ENCODE data around the gene CCDC172. TPM values are rescaled to one million over a fixed set of nuclear protein-coding genes. Genes with fewer than 3 reads are reported as not detected.

The CCDC172 gene
- total RNA-seq: not detected

- H3K9me3 Mint-ChIP-seq: no peaks in the 10 kb centered on the region
- no peak for DNase-seq
- no peaks in the 10 kb centered on the region for H3K36me3 Mint-ChIP-seq
- no peak within 1 kb of the TSS for H3K27ac Mint-ChIP-seq
- no peaks in the 10 kb centered on the region for H3K4me1 Mint-ChIP-seq
- peaks cover 9% of the 10 kb centered on the region for H3K27me3 Mint-ChIP-seq
- H3K4me3 Mint-ChIP-seq: no peak within 1 kb of the TSS
These were observed at the start of gene CCDC172 for GRCh38 chr10:116324227-116324950. TSS of gene CCDC172 (plus strand) at chr10:116324448. CDS start at chr10:116325012, 564 bp downstream.

DNA sequence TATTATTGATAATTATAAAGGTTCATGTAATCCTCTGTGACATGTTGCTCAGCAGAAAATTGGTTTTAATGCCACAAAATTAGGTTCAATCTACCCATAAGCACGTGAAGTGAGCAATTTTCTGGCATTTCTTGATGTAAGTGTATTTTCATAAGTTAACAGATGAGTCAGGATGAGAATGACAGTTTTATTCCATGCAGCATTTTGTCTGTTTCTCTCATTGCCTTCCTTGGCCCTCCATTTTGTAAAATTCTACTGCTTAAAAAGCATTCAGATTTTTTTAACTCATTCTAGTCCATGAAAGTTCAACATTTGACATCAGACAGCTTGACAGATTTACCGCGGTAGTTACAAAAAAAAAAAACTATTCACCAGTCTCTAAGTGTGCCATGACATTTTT lies 47.3 kb upstream of the CCDC172 start:
- no peak overlapping the region for H3K27ac Mint-ChIP-seq

DNA sequence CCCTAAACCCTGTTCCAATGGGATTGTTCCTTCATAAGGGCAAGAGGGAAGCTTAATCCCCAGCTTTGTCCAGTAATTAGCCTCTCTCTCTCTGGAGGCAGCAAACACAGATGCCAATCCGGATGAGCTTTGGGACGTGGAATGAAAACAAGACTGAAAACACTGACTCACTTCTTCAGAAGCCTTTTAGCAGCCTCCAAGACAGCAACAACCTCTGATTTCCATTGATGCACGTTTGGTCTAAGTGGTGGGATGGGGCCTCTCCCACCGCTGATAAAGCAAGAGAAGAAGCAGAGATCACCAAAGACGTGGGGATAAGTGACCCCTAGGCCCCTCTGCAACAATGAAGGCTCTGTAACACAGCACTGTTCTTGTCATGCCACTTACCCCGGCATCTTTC lies 45.4 kb upstream of the CCDC172 start:
- Mint-ChIP-seq H3K4me1 (no peaks in the 10 kb centered on the region), H3K27ac (no peak overlapping the region), H3K36me3 (no peaks in the 10 kb centered on the region), H3K9me3 (no peaks in the 10 kb centered on the region), H3K27me3 (peaks cover 33% of the 10 kb centered on the region), H3K4me3 (no peak overlapping the region)
- no peak for DNase-seq

More for the DNA sequence above, 47.3 kb upstream of the CCDC172 start:
- H3K27me3 Mint-ChIP-seq: peaks cover 50% of the 10 kb centered on the region
- H3K36me3 Mint-ChIP-seq: no peaks in the 10 kb centered on the region
- H3K9me3 Mint-ChIP-seq: no peaks in the 10 kb centered on the region
- no peak overlapping the region for H3K4me3 Mint-ChIP-seq
- DNase-seq: no peak
- H3K4me1 Mint-ChIP-seq: peaks cover 5% of the 10 kb centered on the region

- no peak for DNase-seq
- peaks cover 17% of the 10 kb centered on the region for H3K27me3 Mint-ChIP-seq
- no peak overlapping the region for H3K4me3 Mint-ChIP-seq
- no peaks in the 10 kb centered on the region for H3K36me3 Mint-ChIP-seq
- H3K27ac Mint-ChIP-seq: no peak overlapping the region
- H3K4me1 Mint-ChIP-seq: no peaks in the 10 kb centered on the region
- no peaks in the 10 kb centered on the region for H3K9me3 Mint-ChIP-seq
These were observed 42.5 kb upstream of the CCDC172 start for GRCh38 chr10:116281775-116282174.

DNA sequence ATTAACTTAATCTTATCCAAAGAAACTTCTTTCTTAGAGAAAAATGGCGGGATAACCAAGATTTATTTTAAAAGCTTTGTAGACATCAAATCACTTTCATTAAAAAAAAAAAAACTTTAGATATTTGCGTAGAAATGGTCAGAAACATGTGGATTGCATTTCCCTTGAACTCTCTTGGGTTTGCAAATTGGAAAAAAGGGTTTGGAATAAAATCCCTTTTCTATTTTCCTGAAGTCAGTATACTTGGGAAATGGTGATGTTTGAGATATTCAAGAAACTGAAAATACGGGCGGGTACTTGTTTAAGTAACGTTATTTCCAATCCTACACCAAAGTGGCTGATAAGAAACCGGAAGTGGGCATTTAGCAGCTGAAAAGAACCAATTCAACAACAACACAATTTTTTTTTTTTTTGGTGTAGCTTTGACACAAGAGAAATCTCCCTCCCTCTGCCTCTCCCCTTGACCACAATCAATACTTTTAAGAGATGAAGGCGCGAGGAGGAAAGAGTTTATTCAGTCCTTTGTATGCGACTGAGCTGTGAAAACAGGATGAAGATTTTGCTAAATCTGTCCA lies 37.5 kb upstream of the CCDC172 start:
- peaks cover 3% of the 10 kb centered on the region for H3K4me1 Mint-ChIP-seq
- peaks cover 22% of the 10 kb centered on the region for H3K27me3 Mint-ChIP-seq
- peaks cover 2% of the 10 kb centered on the region for H3K9me3 Mint-ChIP-seq
- H3K36me3 Mint-ChIP-seq: no peaks in the 10 kb centered on the region
- H3K27ac Mint-ChIP-seq: no peak overlapping the region
- H3K4me3 Mint-ChIP-seq: no peak overlapping the region
- DNase-seq: no peak

DNA sequence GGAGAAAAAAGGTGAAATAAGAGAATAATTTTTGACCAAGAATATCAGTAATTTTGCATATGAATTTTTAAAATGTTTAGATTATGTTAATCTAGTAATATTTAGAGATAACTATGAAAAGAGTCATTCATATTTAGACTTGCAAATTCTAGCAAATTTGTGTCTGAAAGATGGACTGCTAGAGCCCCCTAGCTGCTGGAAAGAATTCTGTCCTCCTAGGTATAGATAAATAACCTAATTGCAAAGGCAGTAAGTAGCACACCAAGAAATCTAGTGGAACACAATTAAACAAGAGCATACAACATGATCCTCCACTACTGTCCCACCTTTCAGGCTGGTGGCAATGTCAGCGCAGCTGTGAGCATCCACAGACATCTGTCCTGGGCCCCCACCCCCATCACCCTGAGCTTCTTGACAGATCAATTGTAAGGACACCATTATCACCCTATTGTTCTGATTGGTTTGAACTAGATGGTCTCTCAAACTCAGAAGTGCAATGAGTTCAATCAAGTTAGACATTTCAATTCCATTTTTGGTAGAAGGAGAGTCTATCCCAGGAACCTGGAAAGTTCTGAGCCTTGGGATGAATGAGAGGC lies 36.2 kb upstream of the CCDC172 start:
- Mint-ChIP-seq H3K4me3 (no peak overlapping the region), H3K4me1 (peaks cover 3% of the 10 kb centered on the region), H3K36me3 (no peaks in the 10 kb centered on the region), H3K27ac (no peak overlapping the region), H3K9me3 (peaks cover 2% of the 10 kb centered on the region), H3K27me3 (peaks cover 24% of the 10 kb centered on the region)
- DNase-seq: no peak

DNA sequence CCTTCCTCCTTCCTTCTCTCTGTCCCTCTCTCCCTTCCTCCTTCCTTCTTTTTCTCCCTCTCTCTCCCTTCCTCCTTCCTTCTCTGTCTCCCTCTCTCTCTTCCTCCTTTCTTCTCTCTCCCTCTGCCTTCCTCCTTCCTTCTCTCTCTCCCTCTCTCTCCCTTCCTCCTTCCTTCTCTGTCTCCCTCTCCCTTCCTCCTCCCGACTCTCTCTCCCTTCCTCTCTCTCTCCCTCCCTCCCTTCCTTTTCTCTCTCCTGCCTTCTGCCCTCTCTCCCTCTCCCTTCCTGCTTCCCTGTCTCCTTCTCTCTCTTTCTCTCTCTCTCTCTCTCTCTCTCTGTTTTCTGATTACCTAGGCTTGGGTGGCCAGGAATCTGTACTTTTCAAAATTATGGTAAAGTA lies 34.6 kb upstream of the CCDC172 start:
- H3K4me1 Mint-ChIP-seq: peaks cover 3% of the 10 kb centered on the region
- no peak overlapping the region for H3K4me3 Mint-ChIP-seq
- no peak for DNase-seq

GRCh38 chr10:116292493-116292892 lies 31.8 kb upstream of the CCDC172 start:
- Mint-ChIP-seq H3K36me3 (no peaks in the 10 kb centered on the region), H3K27me3 (peaks cover 10% of the 10 kb centered on the region), H3K4me3 (no peak overlapping the region), H3K4me1 (no peaks in the 10 kb centered on the region), H3K27ac (no peak overlapping the region), H3K9me3 (peaks cover 2% of the 10 kb centered on the region)
- DNase-seq: no peak

More for the DNA sequence above, 34.6 kb upstream of the CCDC172 start:
- peaks cover 2% of the 10 kb centered on the region for H3K9me3 Mint-ChIP-seq
- no peaks in the 10 kb centered on the region for H3K36me3 Mint-ChIP-seq
- no peak overlapping the region for H3K27ac Mint-ChIP-seq
- H3K27me3 Mint-ChIP-seq: peaks cover 24% of the 10 kb centered on the region

DNA sequence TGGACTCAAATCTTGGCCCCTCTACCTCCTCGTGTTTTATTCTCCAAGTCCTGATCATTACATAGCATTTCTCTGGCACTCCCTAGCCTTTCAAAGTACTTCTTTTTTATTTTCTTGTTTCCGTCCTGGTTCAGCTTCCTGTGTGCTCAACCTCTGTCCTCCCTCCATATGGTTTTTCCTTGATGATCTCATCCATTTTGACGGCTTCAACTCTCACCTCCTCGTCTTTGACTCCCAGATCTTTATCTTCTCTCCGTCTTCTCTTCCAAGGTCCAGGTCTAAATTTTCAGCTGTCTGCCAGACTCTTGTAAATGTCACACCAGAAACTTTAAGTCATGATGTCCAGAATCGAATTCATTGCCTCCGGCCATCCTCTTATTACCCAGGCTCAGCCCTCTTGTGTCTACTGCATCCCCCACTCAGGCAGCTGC lies 27.9 kb upstream of the CCDC172 start:
- DNase-seq: no peak
- Mint-ChIP-seq H3K27ac (no peak overlapping the region), H3K36me3 (no peaks in the 10 kb centered on the region), H3K27me3 (peaks cover 13% of the 10 kb centered on the region), H3K9me3 (no peaks in the 10 kb centered on the region), H3K4me3 (no peak overlapping the region), H3K4me1 (no peaks in the 10 kb centered on the region)

- H3K27ac Mint-ChIP-seq: no peak overlapping the region
- H3K4me1 Mint-ChIP-seq: no peaks in the 10 kb centered on the region
- H3K9me3 Mint-ChIP-seq: no peaks in the 10 kb centered on the region
- H3K27me3 Mint-ChIP-seq: peaks cover 7% of the 10 kb centered on the region
- no peak for DNase-seq
- no peak overlapping the region for H3K4me3 Mint-ChIP-seq
- H3K36me3 Mint-ChIP-seq: no peaks in the 10 kb centered on the region
These were observed 25.7 kb upstream of the CCDC172 start for GRCh38 chr10:116298586-116298985.

DNA sequence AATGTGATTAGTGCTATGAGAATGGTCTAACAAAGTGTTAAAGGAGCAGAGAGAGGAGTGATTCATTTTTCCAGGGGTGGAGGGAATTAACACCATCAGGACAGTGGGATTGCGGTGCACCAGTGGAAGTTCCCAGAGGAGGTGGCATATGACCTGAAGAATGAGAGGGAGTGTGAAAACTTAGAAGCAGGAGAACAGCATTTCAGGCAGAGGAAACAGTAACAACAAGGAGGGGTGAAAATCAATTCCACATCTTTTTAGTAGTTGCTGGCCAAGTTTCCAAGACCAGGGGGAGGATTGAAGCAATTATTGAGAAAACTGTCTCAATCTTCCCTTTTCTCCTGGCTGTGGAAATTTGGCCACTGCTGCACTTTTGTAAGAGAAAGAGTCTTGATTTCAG lies 23.7 kb upstream of the CCDC172 start:
- no peaks in the 10 kb centered on the region for H3K9me3 Mint-ChIP-seq
- H3K27ac Mint-ChIP-seq: no peak overlapping the region
- H3K4me3 Mint-ChIP-seq: no peak overlapping the region
- H3K4me1 Mint-ChIP-seq: no peaks in the 10 kb centered on the region
- no peak for DNase-seq
- H3K27me3 Mint-ChIP-seq: peaks cover 7% of the 10 kb centered on the region
- no peaks in the 10 kb centered on the region for H3K36me3 Mint-ChIP-seq

- Mint-ChIP-seq H3K4me3 (no peak overlapping the region), H3K27me3 (no peaks in the 10 kb centered on the region), H3K36me3 (no peaks in the 10 kb centered on the region), H3K27ac (no peak overlapping the region), H3K9me3 (no peaks in the 10 kb centered on the region), H3K4me1 (no peaks in the 10 kb centered on the region)
- DNase-seq: no peak
These were observed 19.3 kb upstream of the CCDC172 start for GRCh38 chr10:116304923-116305322.

DNA sequence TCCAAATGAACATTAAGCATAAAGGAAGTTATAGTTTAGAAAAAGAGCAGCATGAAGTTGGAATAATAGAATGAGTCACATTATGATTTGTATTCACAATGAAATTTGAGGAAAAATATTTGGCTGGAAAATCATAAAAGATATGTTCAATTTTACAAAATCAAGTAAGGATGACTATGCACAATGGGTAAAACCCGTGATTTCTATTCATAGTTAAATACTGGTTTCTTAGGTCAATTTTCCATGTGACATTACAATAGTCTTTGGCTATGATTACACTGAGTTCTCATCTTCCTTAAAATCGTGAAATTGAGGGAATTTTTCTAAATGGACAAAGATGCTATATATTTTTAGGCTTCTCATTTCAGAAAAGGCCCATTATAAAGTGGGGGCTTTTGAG lies 17.4 kb upstream of the CCDC172 start:
- DNase-seq: no peak
- Mint-ChIP-seq H3K9me3 (no peaks in the 10 kb centered on the region), H3K27me3 (no peaks in the 10 kb centered on the region), H3K4me1 (no peaks in the 10 kb centered on the region), H3K36me3 (no peaks in the 10 kb centered on the region), H3K4me3 (no peak overlapping the region), H3K27ac (no peak overlapping the region)

DNA sequence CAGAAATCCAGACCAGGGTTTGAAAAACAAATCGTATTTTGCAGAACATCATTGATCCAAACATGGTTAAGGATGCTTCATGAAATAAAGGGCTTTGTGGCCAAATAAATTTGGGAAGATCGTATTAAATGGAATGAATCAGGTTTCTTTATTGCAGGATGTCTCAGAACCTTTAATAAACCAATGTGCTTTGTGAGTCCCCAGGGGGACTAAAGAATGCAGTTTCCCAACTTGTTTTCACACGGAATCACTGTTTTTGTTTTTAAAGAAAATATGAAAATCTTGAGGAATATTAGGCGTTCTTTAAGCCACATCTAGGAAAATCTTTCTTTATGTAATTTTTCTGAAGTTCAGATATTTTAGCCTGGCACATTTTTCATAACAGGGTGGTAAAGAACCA lies 16.8 kb upstream of the CCDC172 start:
- no peaks in the 10 kb centered on the region for H3K36me3 Mint-ChIP-seq
- no peak overlapping the region for H3K4me3 Mint-ChIP-seq
- no peaks in the 10 kb centered on the region for H3K4me1 Mint-ChIP-seq
- no peaks in the 10 kb centered on the region for H3K27me3 Mint-ChIP-seq
- no peaks in the 10 kb centered on the region for H3K9me3 Mint-ChIP-seq
- no peak overlapping the region for H3K27ac Mint-ChIP-seq
- no peak for DNase-seq

- Mint-ChIP-seq H3K9me3 (no peaks in the 10 kb centered on the region), H3K36me3 (no peaks in the 10 kb centered on the region), H3K27ac (no peak overlapping the region), H3K4me1 (no peaks in the 10 kb centered on the region), H3K4me3 (no peak overlapping the region), H3K27me3 (no peaks in the 10 kb centered on the region)
- no peak for DNase-seq
These were observed 13.2 kb upstream of the CCDC172 start for GRCh38 chr10:116311016-116311415.

All from activated naive CD8-positive, alpha-beta T cell treated with anti-CD3 and anti-CD28 coated beads for 36 hours (primary cell).